GM12873 (cell line): Measurements from ENCODE around the gene PTPRG.

Experiments used
- CTCF ChIP-seq: IDR thresholded peaks from 2 replicates; pipeline ENCODE4 v1.5.1; 2012; ENCODE audit warnings: low read depth, mild to moderate bottlenecking, moderate library complexity, low read length, control low read depth; ENCODE audit not compliant: insufficient read depth; ENCODE audit errors: missing control alignments

Gene PTPRG

GRCh38 chr3:61541694-61542093 lies 19.7 kb upstream of the PTPRG start:
- no peak for TF ChIP-seq CTCF

- no peak for TF ChIP-seq CTCF
These were observed 15.7 kb upstream of the PTPRG start for GRCh38 chr3:61545716-61546115.

GRCh38 chr3:61547625-61548024 lies 13.7 kb upstream of the PTPRG start:
- no peak for TF ChIP-seq CTCF

- no peak for TF ChIP-seq CTCF
These were observed 2.1 kb upstream of the PTPRG start for GRCh38 chr3:61559136-61559731.

GRCh38 chr3:61560517-61561373 lies 626 bp upstream of the PTPRG start:
- TF ChIP-seq CTCF, result no peak

- TF ChIP-seq CTCF, result no peak
These were observed 810 bp downstream of the PTPRG start for GRCh38 chr3:61562042-61562720.

GRCh38 chr3:61562721-61563312 lies 1.4 kb downstream of the PTPRG start:
- TF ChIP-seq CTCF, result no peak
